Measurements from ENCODE around the gene ANKLE2.

DNA sequence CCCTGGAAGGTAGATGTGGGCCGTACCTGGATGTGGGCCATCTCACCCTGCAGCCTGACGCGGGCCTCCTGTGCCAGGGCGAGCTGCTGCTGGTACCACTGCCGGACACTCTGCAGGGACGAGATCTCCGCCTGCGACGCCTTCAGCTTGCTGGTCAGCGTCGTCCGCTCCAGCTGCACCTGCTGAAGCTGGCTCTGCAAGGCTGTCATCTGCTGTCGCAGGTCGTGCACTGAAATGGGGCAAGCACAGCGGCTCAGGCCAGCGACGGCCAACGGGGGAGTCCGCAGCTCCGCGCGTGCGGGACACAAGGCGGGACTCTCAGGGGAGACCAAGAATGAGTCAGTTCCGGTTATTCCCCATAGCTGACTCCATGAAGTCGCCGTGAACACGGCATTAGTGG lies 40.1 kb upstream of the ANKLE2 start:
- TF ChIP-seq, protein P1, sequence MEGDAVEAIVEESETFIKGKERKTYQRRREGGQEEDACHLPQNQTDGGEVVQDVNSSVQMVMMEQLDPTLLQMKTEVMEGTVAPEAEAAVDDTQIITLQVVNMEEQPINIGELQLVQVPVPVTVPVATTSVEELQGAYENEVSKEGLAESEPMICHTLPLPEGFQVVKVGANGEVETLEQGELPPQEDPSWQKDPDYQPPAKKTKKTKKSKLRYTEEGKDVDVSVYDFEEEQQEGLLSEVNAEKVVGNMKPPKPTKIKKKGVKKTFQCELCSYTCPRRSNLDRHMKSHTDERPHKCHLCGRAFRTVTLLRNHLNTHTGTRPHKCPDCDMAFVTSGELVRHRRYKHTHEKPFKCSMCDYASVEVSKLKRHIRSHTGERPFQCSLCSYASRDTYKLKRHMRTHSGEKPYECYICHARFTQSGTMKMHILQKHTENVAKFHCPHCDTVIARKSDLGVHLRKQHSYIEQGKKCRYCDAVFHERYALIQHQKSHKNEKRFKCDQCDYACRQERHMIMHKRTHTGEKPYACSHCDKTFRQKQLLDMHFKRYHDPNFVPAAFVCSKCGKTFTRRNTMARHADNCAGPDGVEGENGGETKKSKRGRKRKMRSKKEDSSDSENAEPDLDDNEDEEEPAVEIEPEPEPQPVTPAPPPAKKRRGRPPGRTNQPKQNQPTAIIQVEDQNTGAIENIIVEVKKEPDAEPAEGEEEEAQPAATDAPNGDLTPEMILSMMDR (optimal IDR thresholded peaks at IDR 0.05 in 1 of 3, IDR thresholded peaks at IDR 0.05 in 1 of 3, conservative IDR thresholded peaks at IDR 0.05 in 1 of 3; ENCODE audit: extremely low read depth in 1 of 3, insufficient read depth in 2 of 3, low read length in 3 of 3) = no peak
- no peak for TF ChIP-seq EZH2 (IDR thresholded peaks at IDR 0.05; ENCODE audit: low read length)

Data from keratinocyte (primary cell).